ENCODE results near the gene MOV10. TPM values are rescaled to one million over a fixed set of nuclear protein-coding genes. Genes with fewer than 3 reads are reported as not detected.

Gene MOV10
- total and polyA plus RNA-seq, 2 of the 8 experiments (the other 6 are each of a cell fraction or from before 2014, with no cell fraction given): 57.3 to 109 TPM

DNA sequence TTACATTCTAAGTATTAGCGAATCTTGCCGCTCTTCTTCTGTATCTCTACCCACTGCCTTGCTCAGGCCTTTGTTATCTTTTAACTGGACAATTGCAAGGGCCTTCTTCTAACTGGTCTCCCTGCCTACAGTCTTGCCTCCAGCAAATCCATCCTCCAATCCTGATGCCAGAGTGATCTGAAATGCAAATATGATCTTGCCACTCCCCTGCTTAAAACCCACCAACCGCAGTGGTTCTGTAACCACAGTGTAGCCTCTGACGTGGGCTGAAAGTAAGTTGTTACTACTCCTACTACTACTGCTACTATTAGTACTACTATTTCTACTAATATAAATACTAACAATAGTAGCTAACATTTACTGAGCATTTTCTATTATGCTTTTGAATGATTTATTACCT is 12.4 kb downstream of the MOV10 start (continued):
- TF ChIP-seq BACH1 (IDR thresholded peaks at IDR 0.05; ENCODE audit: low read length) (no peak), SIRT6 (IDR thresholded peaks at IDR 0.05; ENCODE audit: low read length) (no peak), CREB1 (IDR thresholded peaks at IDR 0.05) (no peak), KDM5A (IDR thresholded peaks at IDR 0.05; ENCODE audit: low read length) (no peak), SP1 (IDR thresholded peaks at IDR 0.05; ENCODE audit: low read depth, low read length) (no peak), EGR1 (IDR thresholded peaks at IDR 0.05; ENCODE audit: borderline replicate concordance, low read depth, low read length) (no peak), SRF (IDR thresholded peaks at IDR 0.05; ENCODE audit: low read depth, low read length) (no peak), TCF12 (IDR thresholded peaks at IDR 0.05; ENCODE audit: low read depth, low read length) (no peak), ZNF274 (IDR thresholded peaks at IDR 0.05; ENCODE audit: borderline replicate concordance, extremely low read depth, low read length) (no peak), SIX5 (IDR thresholded peaks at IDR 0.05; ENCODE audit: low read depth, low read length) (no peak)
